HepG2 (cell line): ENCODE data around the gene EMC10.

Experiments
- CTCF ChIP-seq: sonication (generic); formaldehyde crosslinking; IDR thresholded peaks from 2 replicates; pipeline ENCODE4 v1.5.0; 2020; ENCODE audit warnings: mild to moderate bottlenecking, missing genetic modification reagents, moderate library complexity
- HDAC2 ChIP-seq: sonication (generic); formaldehyde crosslinking; IDR thresholded peaks from 2 replicates; pipeline ENCODE4 v1.4.0; 2020; ENCODE audit warnings: missing genetic modification reagents
- MLXIP ChIP-seq: sonication (generic); formaldehyde crosslinking; IDR thresholded peaks from 2 replicates; pipeline ENCODE4 v1.9.0; 2021; ENCODE audit warnings: missing genetic modification reagents, borderline replicate concordance
- POLR2A ChIP-seq, 2 experiments: IDR thresholded peaks; 2 replicates each; pipeline ENCODE4 v1.6.1; 2011; ENCODE audit warnings: low read depth in 2 of 2, low read length in 2 of 2, mild to moderate bottlenecking in 1 of 2, moderate library complexity in 1 of 2; ENCODE audit not compliant: insufficient read depth in 1 of 2
- POLR2AphosphoS5 ChIP-seq: IDR thresholded peaks from 2 replicates; pipeline ENCODE4 v1.6.1; 2012; ENCODE audit warnings: low read depth, low read length
- RAD51 ChIP-seq: fragments of 450-650 bp; IDR thresholded peaks from 2 replicates; pipeline ENCODE4 v1.6.1; 2016; ENCODE audit warnings: borderline replicate concordance
- TARDBP ChIP-seq: sonication (generic); formaldehyde crosslinking; IDR thresholded peaks from 2 replicates; pipeline ENCODE4 v1.8.0; 2022; ENCODE audit warnings: mild to moderate bottlenecking, missing genetic modification reagents
- UBTF ChIP-seq: sonication (generic); formaldehyde crosslinking; IDR thresholded peaks from 2 replicates; pipeline ENCODE4 v1.4.0; 2020; ENCODE audit warnings: mild to moderate bottlenecking, missing genetic modification reagents
- ZNF24 ChIP-seq: fragments of 450-650 bp; IDR thresholded peaks from 2 replicates; pipeline ENCODE4 v1.6.1; 2017; ENCODE audit warnings: antibody characterized with exemption, mild to moderate bottlenecking

DNA sequence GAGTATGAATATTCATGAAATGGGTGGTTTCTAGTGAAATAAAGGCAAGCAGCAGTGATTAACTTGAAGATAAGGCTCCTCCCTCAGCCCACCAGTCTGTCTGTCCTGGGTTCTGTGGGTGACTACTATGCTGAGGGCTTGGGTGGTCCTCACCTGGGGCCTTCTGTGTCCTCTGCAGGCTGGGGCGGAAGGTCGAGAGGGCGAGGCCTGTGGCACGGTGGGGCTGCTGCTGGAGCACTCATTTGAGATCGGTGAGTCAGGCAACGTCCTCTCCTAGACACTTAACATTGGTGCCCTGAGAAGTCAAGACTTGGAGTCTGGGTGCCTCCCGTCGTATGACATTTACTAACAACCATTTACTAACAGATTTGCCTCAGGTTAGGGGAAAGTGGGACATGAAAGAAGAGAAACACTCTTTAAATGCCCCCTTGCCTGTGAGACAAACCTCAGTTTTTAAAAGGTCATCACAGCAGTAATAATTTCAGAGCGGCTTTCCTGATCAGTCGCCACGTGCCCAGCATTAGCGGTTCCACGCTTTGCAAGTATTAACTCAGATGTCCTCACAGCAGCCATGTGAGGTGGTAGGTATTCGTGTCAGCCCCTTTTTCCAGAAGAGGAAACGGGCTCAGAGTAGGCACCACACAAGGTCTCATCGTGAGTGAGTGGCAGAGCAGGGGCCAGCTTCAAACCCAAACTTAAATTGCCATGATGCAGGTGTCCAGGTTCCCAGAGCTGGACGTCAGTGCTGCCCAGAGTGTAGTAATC is 1.6 kb downstream of the EMC10 start:
- TF ChIP-seq POLR2A (IDR thresholded peaks at IDR 0.05; ENCODE audit: insufficient read depth in 1 of 2, low read depth in 2 of 2, low read length in 2 of 2), result no peak
- no peak for TF ChIP-seq CTCF (CRISPR knock-in tag)
- no peak for TF ChIP-seq RAD51
- no peak for TF ChIP-seq UBTF (CRISPR knock-in tag)
- no peak for TF ChIP-seq HDAC2 (CRISPR knock-in tag)
- TF ChIP-seq TARDBP, result no peak
- TF ChIP-seq MLXIP (CRISPR knock-in tag), result no peak
- TF ChIP-seq ZNF24, result no peak
- TF ChIP-seq POLR2AphosphoS5, result no peak
